Stimulated activated CD8-positive, alpha-beta memory T cell treated with anti-CD3 and anti-CD28 coated beads, Interleukin-4, amount 100 ng/mL, for 24 hours (primary cell): Measurements from ENCODE around the gene LIMS1.
"Not testable (repeated sequence)": the region's sequence is repeated elsewhere in the genome, so short reads cannot be mapped to it uniquely, and the experiment has no call there.

Experiments used
- DNase-seq: peaks from one replicate; pipeline ENCODE4 v3.0.0-alpha.2; 2020; ENCODE audit warnings: low read depth

Gene LIMS1

DNA sequence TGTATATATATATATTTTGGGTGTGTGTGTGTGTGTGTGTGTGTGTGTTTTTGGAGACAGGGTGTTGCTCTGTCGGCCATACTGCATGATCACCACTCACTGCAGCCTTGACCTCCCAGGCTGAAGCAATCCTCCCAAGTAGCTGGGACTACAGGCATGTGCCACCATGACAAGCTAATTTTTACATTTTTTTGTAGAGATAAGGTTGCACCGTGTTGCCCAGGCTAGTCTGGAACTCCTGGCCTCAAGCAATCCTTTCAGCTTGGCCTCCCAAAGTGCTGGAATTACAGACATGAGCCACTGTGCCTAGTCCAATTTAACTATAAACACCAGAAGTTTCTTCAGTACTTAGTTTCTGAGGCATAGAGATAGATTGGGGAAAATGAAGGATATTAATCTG is 18.3 kb downstream of the LIMS1 start:
- DNase-seq = no peak

DNA sequence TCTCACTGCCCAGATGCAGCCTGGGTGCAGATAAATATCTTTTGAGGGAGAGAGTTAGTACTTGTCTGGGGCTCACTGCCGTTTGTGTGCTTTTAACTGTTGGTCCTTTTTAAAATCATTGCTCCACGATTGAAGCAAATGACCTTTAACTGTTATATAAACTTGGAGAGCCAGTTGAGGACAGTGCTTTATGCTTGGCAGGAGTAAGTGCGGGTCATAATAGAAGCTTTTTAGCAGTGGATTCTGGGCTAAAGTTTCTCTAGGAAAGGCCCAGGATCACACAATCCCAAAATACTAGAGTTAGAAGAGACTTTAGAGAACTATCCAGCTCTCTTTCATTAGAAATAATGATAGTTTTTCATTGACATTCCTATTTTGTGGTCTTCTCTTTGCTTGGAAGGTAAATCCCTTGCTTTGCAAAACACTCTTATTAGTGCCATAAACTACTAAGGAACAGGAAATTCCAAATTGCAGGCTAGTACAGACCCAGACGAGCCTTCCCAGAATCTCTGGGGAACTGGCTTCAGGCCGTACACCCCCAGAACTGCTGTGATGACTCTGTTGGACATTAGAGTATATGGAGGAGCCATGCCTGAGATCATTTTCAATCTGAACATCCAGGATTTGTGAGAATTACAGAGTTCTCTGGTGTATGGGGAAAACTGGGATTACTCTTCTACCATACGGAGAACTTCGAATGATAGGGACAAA is 19.1 kb downstream of the LIMS1 start:
- no peak for DNase-seq

DNA sequence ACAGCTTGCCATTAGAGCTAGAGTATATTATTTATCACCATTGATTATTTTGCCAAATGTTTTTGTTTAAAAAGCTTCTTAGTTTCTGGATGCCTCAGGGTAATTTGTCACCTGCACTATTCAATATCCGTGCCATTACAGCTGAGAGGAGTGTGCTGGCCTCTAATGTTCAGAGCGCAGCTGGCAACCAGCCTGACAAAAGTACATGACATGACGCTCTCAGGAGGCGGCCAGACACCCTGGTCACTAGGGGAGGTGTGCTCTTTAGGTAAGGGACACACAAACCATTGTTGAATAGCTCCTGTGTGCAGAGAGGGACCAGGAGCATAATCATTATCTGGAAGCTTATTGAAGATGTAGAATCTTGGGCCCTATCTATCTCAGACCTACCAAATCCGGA is 20.3 kb downstream of the LIMS1 start:
- DNase-seq = no peak

DNA sequence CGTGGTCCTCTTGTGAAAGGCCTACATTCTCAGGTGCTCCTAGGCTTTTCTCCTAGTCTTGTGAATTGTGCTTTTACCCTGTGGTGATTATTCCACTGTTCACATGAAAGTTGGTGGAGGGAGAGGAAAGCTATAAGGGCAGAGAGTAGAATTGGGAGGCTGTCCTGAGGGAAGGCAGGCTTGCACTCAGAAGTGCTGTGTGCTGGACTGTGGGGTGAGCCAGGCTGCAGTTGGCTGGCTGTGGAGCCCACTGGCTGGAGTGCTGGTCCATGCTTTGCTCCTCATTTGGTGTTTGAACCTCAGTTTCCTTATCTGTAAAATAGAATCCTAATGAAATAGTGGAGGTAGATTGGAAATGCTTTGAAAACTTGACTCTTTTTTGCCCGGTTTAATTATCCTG is 21.3 kb downstream of the LIMS1 start:
- DNase-seq = no peak

DNA sequence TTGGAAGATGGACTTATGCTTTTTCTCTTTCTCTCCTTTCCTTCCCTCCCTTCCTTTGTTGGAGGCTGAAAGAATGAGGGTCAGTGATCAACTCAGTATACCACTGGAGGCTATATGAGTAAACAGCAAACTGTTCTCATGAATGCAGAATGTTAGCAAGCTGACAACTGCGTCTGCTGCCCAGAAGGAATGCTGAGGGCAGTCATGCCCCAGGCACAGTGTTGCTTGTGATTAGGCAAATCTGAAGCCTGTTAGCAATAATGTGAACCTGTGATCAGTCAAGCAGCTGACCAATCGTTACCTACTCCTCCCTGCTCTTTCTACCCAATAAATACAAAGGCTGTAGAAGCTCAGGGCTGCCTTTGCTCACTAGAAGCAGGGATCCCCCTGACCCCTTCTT is 22.3 kb downstream of the LIMS1 start:
- not testable (repeated sequence) for DNase-seq

DNA sequence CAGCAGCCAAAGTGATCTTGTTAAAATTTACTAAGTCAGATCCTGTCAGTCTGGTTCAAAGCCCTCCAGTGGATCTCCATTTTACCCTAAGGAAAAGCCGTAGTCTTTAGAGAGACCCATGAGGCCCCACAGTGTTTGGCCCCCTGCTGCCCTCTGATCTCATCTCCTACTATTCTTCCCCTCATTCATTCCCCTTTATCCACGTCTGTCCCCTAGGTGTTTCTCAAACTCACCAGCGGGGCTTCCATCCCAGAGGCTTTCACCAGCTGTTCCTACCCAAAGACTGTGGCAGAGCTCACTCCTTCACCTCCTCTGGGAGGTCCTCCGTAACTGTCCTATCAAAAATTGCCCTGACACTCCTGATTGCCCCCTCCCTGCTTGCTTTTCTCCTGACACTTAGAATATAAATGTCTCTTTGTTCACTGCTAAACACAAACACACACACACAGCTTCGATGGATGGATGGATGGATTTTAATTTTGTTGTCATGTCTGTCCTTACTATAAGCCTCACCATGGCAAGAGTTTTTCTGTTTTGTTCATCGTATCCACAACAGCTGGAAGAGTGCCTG is 26.1 kb downstream of the LIMS1 start:
- no peak for DNase-seq

DNA sequence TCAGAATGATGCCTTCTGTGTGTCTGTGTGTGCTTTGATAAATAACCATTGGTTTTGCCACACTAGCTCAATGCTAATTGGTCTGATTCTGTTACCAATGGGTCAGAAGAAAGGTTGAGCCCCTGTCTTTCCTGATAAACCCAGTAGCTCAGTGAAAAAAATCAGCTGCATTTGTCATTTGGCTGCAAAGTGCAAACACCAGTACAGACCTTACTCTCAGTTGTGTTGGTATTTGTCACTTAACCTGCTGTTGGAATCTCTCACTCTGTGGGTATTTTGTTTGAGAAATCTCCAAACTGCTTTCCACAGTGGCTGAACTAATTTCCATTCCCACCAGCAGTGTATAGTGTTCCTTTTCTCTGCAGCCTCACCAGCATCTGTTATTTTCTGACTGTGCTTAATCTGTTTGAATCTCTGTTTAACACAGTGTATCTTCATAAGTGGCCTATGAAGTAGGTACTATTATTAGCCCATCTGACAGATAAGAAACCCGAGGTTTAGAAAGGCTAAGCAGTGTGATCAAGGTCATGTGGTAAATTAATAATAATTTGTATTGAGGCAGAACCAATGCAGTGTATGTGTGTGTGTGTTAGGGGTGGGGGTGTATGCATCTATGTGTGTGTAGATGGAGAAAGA is 26.7 kb downstream of the LIMS1 start:
- no peak for DNase-seq

DNA sequence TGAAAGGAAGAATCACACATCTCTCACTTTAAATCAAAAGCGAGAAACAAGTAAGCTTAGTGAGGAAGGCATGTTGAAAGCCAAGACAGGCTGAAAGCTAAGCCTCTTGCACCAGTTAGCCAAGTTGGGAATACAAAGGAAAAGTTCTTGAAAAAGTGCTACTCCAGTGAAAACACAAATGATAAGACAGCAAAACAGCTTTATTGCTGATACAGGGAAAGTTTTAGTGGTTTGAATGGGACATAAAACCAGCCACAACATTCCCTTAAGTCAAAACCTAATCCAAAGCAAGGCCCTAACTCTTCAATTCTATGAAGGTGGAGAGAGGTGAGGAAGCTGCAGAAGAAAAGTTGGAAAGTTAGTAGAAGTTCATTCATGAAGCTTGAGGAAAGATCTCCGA is 28.0 kb downstream of the LIMS1 start:
- no peak for DNase-seq

DNA sequence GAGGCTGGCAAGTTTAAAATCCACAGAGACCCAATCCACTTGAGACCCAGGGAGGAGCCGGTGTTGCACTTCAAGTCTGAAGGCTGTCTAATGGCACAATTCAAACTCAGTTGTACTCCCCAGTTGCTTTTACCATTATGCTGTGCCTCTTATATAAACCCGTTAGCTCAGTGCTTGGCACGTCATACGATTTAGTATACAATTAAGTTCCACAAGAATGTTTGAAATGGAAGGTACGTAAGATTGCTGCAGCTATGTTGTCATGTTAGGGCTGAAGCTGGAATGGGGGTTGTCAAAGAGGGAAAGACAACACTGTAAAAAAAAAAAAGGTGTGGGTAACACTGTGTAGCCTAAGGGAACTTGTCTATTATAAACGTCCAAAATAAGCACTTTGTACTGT is 30.2 kb downstream of the LIMS1 start:
- no peak for DNase-seq

DNA sequence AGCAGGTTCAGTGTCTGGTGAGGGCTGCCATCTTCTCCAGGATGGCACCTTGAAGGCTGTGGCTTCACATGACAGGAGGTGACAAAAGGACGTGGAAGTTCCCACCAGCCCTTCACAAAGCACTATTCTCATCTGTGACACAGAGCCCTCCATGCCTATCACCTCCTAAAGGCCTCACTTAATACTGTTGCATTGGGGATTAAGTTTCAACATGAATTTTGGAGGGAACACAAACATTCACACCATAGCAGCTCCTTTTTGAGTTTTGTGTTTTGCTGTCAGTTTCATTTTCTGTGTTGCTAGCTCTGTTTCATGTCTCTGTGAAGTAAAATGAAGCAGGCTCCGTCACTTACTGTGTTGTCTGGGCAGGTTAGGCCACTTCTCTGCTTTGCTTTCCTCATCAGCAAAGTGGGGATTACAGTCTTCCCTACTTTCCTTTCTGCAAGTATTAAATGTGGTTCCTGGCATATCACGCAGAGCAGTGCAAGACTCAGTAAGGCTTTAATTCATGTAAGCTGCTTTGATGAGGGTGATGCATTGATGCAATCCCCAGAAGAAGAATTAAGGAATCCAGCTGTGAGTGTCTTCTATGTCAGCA is 31.6 kb downstream of the LIMS1 start:
- no peak for DNase-seq

DNA sequence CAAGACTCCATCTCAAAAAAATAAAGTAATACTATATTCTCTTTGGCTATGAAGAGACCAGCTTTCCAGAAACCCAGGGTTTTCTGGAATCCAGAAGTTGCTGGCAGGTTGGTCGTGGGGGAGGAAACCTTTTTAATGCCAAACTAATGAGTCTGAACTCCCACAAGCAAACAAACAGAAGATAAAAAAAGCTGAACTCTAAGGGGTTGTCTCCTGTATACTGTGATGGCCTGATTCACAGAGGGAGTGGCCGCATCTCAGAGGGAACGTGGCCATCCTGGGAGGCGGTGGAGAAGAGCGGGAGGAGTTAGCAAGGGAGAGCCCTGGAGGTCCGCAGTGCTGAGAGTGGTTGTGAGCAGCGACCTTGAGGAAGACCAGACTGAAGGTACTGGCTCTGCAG is 36.1 kb downstream of the LIMS1 start:
- DNase-seq = no peak

DNA sequence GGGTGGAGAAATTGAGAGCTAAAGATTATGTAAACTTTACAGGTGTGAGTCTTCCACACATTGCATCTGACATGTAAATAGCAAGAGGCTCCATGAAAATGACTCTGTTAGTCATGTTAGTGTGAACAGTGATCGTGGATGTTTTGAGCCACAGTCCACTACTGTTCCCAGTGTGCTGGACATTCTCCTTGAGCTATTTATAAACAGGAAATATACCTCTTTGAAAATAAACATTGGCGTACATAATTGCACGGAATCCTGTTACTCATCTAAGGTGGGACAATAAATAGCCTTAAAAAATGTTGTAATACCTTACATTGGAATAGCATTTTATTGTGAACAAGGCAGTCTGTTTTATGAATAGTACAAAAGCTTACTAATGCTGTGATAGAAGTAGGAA is 37.0 kb downstream of the LIMS1 start:
- no peak for DNase-seq

DNA sequence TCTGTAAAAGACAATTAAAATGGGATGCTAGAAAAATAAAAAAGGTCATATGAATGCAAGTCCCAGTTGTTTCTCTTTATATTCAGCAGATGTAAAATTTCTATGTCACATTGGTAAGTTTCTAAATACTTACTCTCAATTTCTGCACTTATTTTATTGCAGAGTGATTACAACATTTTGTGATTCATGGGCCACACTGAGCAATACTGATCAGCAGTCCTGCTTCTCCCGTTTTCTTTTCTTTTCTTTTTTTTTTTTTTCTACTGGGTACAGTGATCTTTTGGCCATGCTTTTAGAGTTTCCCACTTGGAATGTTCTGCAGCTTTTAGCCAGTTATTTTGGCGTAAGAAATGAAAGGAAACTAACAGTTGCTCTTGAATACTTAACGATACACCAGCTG is 38.8 kb downstream of the LIMS1 start:
- DNase-seq = no peak

DNA sequence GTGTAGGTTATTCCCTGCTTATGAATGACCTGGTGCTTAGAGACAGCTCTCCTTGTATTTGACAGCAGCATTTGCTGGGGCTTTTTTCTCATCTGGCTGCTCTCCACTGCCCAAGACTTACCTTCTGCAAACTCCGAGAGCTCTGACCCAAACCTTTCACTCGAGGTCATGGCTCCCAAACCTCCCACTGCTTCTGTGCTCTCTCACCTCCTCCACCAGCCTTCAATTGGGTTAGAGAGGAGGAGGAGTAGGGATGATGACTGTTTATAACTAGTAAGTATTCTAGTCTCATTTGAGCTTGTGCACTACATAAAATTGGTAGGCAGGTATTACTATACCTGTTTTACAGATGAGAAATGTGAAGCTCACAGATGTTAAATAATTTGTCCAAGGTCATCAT is 40.1 kb downstream of the LIMS1 start:
- DNase-seq = no peak

DNA sequence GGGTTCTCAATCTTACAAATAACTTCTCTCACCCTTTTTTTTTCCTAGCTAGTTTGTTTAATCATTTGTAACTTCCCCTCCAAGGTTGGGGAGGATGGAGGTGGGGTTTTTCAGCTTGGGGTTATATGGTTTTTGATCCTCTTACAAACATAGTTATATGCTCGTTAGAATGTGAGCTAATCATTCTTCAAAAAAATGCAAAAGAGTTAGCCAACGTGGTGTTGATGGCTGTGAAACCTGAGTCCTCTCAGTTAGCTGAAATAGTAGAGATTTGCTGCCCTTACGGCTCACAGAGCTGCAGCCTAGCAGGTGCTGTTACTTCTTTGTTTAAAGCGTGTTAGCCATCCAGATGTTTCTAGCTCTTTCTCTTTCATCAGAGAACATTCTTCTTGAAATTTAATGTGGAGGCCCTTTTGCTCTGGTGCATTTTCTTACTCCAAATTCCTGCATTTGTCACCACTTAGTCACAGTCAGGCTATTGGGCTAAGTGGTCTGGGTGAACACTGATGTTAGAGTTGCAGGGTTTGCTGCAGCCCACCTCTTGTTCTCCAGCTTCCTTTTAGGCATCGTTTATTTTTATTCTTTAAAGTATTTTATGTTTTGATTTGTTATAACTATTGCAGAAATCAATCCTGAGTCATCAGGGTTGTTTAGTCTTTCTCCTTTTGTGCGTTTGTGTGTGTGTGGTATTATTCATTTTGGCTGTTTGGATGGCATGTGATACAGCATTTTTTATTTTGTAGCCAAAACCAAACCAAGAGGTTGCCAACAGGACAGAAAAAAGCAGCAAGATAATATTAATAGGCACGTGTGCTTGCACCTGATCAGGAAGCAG is 41.1 kb downstream of the LIMS1 start:
- no peak for DNase-seq

DNA sequence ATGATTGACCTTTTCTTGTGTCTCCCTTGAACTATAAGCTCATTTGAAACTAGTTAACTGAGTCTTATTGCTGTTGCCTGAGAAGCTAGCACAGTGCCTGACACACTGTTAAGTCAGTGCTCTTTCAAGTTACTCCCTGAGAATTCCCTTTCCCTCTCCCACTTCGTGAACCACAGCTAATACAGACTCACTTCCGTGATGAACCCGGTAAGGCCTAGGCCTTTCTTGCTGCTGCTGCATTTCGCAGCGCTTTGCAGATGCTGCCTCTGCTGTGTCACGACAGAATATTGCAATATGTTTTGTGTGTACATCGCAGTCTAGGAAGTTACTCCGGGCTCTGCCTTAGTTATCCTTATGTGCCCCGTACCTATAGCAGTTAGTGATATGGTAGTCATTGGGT is 42.8 kb downstream of the LIMS1 start:
- no peak for DNase-seq

DNA sequence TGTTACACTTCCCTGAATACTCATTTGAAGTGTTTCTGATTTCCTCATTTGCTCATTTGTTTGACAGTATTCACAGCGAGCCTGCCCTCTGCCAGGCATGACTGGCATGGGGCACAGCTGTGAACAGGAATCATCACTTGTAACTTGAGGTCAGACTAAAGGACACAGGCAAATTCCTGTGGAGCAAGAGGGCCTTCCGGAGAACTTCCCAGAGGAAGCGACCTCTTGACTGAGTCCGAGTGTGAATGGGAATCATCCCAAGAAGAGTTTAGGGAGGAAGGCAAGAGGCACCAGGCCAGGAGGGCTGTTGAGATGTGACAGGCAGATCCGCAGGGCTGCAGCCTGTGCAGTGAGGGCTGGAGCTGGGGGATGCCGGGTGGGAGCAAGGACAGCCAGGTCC is 45.4 kb downstream of the LIMS1 start:
- no peak for DNase-seq

DNA sequence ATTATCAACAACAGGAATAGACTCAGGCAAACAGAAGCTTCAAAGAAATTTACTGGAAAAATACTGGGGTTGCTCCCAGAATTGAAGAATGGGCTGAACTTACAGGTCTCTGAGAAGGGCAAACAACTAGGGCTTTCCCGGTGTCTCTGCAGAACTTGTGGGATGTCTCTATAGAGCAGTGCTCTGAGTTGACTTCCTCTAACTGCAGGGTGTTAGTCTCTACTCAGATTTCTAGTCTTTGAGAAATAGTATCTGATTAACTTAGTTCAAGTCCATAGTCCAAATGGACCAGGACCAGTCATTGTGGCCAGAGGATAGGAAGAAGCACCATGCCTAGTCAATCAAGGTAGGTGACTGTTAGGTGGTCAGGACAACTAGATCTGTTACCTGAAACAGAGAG is 45.8 kb downstream of the LIMS1 start:
- no peak for DNase-seq

DNA sequence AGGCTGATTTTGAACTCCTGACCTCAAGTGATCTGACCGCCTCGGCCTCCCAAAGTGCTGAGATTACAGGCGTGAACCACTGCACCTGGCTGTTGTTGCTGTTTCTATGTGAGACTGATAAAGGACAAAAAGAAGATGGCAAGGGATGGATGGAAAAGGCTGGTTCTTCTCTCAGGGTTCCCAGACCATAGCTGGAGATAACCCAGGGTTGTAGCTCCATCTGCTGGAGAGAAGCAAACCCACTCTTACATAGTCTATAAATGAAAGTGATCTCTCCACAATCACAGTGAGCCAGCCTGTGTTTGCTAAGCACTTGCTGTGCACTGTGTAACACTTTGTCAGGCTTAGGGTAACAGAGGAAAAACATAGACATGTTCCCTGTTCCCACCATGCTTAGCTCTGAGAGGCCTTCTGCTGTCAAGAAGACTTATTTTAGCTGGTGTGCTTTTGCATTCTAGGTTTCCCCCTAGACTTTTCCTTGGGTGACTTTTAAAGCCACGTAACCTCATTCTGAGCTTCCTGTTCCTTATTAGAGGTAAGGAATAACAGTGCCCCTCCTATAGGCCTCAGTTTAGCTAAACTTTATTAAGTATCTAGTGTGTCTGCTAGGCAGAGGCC is 49.7 kb downstream of the LIMS1 start:
- no peak for DNase-seq

DNA sequence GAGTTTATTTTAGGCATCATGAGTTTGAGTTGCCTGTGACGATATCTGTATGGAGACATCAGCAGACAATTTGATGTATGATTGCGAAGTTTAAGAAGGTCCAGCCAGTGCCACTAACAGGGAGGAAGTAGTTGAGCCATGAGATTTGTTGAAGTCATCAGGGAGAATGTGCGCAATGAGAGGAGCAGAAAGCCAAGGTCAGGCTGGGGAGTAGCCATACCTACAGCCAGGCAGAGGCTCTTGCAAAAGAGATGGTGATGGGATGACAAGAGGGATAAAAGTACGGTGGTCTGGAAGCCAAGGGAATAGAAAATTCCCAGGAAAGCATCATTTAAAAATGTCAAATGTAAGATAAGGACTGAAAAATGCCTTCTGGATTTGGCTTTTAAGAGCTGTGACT is 51.2 kb downstream of the LIMS1 start:
- DNase-seq = no peak

DNA sequence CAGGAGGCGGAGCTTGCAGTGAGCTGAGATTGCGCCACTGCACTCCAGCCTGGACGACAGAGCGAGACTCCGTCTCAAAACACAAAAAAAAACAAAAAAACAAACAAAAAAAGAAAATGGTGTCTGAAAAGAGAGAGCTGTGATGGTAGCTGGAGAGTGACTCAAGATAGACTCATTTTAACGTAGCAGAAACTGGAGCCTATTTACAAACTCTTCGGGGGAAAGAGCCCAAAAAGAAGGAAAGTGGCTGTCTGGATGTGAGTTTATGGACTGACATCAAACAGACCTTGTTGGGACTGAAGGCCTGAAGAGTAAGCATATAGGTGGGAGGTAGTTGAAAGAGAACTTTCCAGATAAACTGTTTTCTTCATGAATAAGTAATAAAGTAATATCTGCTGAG is 51.8 kb downstream of the LIMS1 start:
- no peak for DNase-seq

DNA sequence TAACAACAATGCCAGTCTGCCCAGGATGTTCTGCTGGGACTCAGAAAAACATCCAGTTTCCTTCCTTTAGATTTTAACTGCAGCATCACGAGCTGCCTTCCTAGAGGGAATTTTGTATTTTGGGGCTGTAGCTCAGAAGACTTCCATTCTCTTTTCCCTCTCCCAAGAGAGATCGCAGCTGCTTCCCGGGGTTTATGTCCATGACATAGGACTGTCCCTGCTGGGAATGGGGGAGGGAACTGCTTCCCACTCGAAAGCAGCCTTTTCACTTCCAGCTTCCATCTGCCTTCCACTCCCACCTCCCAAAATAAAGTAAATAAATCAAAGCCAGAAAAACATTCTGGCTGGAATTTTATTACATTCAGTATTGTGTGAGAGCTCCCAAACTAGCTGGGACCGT is 52.4 kb downstream of the LIMS1 start:
- DNase-seq = no peak
